ENCODE data around the gene LRRC34.

- TF ChIP-seq CTCF (conservative IDR thresholded peaks at IDR 0.05; ENCODE audit: low read depth, low read length) (no peak), EZH2 (IDR thresholded peaks at IDR 0.05; ENCODE audit: low read length, unreplicated experiment) (no peak)
Observed at GRCh38 chr3:169809230-169809795, 3.4 kb downstream of the LRRC34 start.
